Measurements from ENCODE around the gene RHEBL1.

The RHEBL1 gene

GRCh38 chr12:49046129-49046895 lies 23.5 kb downstream of the RHEBL1 start:
- no peak for FAIRE-seq
- TF ChIP-seq, protein P1, sequence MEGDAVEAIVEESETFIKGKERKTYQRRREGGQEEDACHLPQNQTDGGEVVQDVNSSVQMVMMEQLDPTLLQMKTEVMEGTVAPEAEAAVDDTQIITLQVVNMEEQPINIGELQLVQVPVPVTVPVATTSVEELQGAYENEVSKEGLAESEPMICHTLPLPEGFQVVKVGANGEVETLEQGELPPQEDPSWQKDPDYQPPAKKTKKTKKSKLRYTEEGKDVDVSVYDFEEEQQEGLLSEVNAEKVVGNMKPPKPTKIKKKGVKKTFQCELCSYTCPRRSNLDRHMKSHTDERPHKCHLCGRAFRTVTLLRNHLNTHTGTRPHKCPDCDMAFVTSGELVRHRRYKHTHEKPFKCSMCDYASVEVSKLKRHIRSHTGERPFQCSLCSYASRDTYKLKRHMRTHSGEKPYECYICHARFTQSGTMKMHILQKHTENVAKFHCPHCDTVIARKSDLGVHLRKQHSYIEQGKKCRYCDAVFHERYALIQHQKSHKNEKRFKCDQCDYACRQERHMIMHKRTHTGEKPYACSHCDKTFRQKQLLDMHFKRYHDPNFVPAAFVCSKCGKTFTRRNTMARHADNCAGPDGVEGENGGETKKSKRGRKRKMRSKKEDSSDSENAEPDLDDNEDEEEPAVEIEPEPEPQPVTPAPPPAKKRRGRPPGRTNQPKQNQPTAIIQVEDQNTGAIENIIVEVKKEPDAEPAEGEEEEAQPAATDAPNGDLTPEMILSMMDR (IDR thresholded peaks at IDR 0.05; ENCODE audit: insufficient read depth, missing control alignments): no peak

GRCh38 chr12:49044660-49045059 lies 25.1 kb downstream of the RHEBL1 start:
- no peak for DNase-seq (ENCODE audit: insufficient read length, low spot score)
- FAIRE-seq: no peak
- TF ChIP-seq, protein P1 (IDR thresholded peaks at IDR 0.05; ENCODE audit: insufficient read depth, missing control alignments): no peak

More at GRCh38 chr12:49046129-49046895, 23.5 kb downstream of the RHEBL1 start:
- DNase-seq (ENCODE audit: insufficient read length, low spot score): no peak

DNA sequence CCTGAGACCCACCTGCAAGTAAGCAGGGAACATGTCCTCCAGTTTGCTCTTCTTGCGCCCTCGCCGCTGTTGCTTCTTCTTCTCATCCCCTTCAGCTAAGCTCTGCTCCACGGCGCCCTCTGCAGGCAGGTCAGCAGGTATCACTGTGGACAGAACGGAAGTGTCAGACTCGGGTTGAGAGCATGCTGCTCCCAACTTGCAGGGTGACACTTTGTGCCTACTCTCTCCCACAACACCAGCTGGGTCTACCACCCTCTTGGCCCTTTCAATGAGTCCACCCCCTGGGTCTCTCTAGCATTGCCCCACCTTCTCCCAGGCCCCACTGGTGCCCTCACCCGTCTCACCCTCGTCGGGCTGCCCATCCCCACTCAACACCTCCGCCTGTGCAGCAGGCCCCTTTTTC lies 25.9 kb downstream of the RHEBL1 start:
- peak; percentile 91 for DNase-seq (ENCODE audit: insufficient read length, low spot score)
- TF ChIP-seq, protein P1 (IDR thresholded peaks at IDR 0.05; ENCODE audit: insufficient read depth, missing control alignments): peak; percentile 81
- no peak for FAIRE-seq

DNA sequence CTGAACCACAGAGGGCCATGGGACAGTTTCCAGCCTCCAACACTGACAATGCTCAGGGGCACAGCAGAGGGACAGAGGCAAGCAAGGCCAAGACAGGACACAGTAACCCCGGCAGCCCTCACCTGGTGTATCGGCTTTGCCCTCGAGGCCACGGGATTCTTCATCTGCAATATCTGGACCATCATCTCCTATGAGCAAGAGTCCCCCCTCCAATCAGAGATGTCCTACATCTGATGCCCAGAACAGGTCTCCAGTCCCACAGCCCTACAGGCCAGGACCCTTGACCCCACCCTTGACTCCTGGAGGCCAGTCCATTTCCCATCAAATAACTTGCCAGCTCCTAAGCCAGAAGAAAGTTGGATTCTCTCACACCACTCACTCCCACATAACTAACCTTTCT lies 26.5 kb downstream of the RHEBL1 start:
- FAIRE-seq (no peak), DNase-seq (ENCODE audit: insufficient read length, low spot score) (no peak)
- TF ChIP-seq, protein P1 (IDR thresholded peaks at IDR 0.05; ENCODE audit: insufficient read depth, missing control alignments): no peak

DNA sequence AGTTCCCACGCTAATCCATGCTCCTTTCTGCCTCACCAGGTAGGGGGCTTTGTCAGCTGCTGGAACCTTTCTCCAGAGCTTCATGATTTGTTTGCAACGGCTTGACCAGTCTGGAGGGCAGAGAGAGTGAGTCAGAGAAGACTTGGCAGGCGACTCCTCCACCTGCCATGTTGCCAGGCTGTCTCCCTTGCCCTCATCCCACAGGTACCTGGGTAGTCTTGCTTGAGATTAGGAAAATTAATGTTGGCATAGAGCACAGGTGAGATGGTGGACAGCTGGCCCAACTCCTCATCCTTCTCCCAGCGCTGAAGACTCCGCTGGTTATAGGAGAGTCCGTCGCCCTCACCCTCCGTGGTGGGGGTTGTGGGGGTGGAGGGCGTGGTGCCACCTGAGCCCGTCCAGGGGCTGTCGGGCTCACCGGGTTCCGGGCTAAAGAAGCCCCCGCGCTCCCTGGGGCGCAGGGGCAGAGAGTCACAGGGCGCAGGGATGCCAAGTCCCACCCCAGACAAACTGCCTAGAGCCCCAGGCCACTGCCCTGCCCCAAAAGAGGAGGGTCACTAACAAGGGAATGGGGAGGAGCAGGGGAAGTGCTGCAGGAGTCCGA lies 27.8 kb downstream of the RHEBL1 start:
- FAIRE-seq (no peak), DNase-seq (ENCODE audit: insufficient read length, low spot score) (no peak)
- TF ChIP-seq, protein P1 (IDR thresholded peaks at IDR 0.05; ENCODE audit: insufficient read depth, missing control alignments): no peak

GRCh38 chr12:49041036-49041880 lies 28.5 kb downstream of the RHEBL1 start:
- DNase-seq (ENCODE audit: insufficient read length, low spot score) (no peak), FAIRE-seq (no peak)
- TF ChIP-seq, protein P1 (IDR thresholded peaks at IDR 0.05; ENCODE audit: insufficient read depth, missing control alignments): no peak
